Caco-2 (cell line): Measurements from ENCODE around the gene RSU1. TPM values are rescaled to one million over a fixed set of nuclear protein-coding genes. Genes with fewer than 3 reads are reported as not detected.

Experiments used
- BruUV-seq: library from RNA; stranded (reverse); fragments of 400-500 nt; replicated peaks from 2 replicates; lab custom pipeline; 2021; lab: Mats Ljungman, UMichigan
- CTCF ChIA-PET: fragments of 300-600 bp; sonication (Branson Sonifier 250); formaldehyde crosslinking; loops from one replicate; lab custom pipeline; 2022; ENCODE audit warnings: antibody characterized with exemption; lab: Charles Lee
- POLR2A ChIA-PET: fragments of 300-600 bp; sonication (Branson Sonifier 250); formaldehyde crosslinking; loops from one replicate; lab custom pipeline; 2022; ENCODE audit warnings: antibody characterized with exemption; lab: Charles Lee
- DNase-seq, 2 experiments: peaks; one replicate each; pipeline versions ENCODE4 v3.0.0 to v3.0.0-alpha.2; 2020 to 2022
- H3K27me3 ChIP-seq: replicated peaks from 2 replicates; pipeline ENCODE4 v1.6.0; 2011; ENCODE audit warnings: low read length; ENCODE audit not compliant: control insufficient read depth, insufficient read depth
- H3K36me3 ChIP-seq: 2 replicates; pipeline ENCODE4 v1.5.1; 2011; ENCODE audit warnings: low read length; ENCODE audit not compliant: control insufficient read depth, insufficient read depth
- H3K4me1 ChIP-seq: fragments of 250-450 bp; sonication (Bioruptor Pico); 2 replicates; pipeline ENCODE4 v1.5.1; 2020; ENCODE audit warnings: mild to moderate bottlenecking
- H3K4me3 ChIP-seq: 2 replicates; pipeline ENCODE4 v1.5.1; 2011; ENCODE audit warnings: low read depth, mild to moderate bottlenecking, control low read depth, low read length
- H3K9me3 ChIP-seq: fragments of 250-450 bp; sonication (Bioruptor Pico); 2 replicates; pipeline ENCODE4 v1.5.1; 2020; ENCODE audit warnings: mild to moderate bottlenecking, moderate library complexity
- H3K27ac Mint-ChIP-seq: one replicate; pipeline ENCODE4 v1.8.0; 2022; ENCODE audit warnings: mixed read lengths; ENCODE audit not compliant: unreplicated experiment
- H3K27me3 Mint-ChIP-seq: one replicate; pipeline ENCODE4 v1.8.0; 2022; ENCODE audit warnings: mixed read lengths; ENCODE audit not compliant: insufficient read depth, unreplicated experiment
- H3K36me3 Mint-ChIP-seq: one replicate; pipeline ENCODE4 v1.8.0; 2022; ENCODE audit warnings: mild to moderate bottlenecking, mixed read lengths; ENCODE audit not compliant: insufficient read depth, unreplicated experiment
- H3K4me1 Mint-ChIP-seq: one replicate; pipeline ENCODE4 v1.8.0; 2022; ENCODE audit warnings: low read depth, mixed read lengths; ENCODE audit not compliant: unreplicated experiment
- H3K4me3 Mint-ChIP-seq: one replicate; pipeline ENCODE4 v1.8.0; 2022; ENCODE audit warnings: mild to moderate bottlenecking, moderate library complexity, mixed read lengths; ENCODE audit not compliant: unreplicated experiment
- H3K9me3 Mint-ChIP-seq: one replicate; pipeline ENCODE4 v1.8.0; 2022; ENCODE audit warnings: mixed read lengths; ENCODE audit not compliant: unreplicated experiment
- intact Hi-C: fragments of 100-400 bp; cut with micrococcal nuclease; formaldehyde crosslinking; loops from one replicate; pipeline ENCODE4 v1.10.0; 2022; ENCODE audit not compliant: unreplicated experiment
- total RNA-seq: library from RNA; stranded (reverse); gene quantifications from 2 replicates; pipeline ENCODE4 v1.2.3, GENCODE V29; 2022
- TF ChIP-seq, protein P1 (sequence below), 2 experiments: fragments of 200-600 bp in 1 of 2; IDR thresholded peaks; 1 replicate in 1 of 2; 2 replicates in 1 of 2; pipeline versions ENCODE4 v1.5.1 to v1.8.0; 2011 to 2022; ENCODE audit warnings: antibody characterized with exemption in 1 of 2, control low read depth in 1 of 2, inconsistent platforms in 1 of 2, low read depth in 1 of 2, low read length in 1 of 2, mild to moderate bottlenecking in 1 of 2, moderate library complexity in 1 of 2; ENCODE audit not compliant: insufficient read depth in 1 of 2, severe bottlenecking in 1 of 2, unreplicated experiment in 1 of 2

RSU1 gene
- total RNA-seq, 1 experiment from 2014 or later = 62.0 TPM

DNA sequence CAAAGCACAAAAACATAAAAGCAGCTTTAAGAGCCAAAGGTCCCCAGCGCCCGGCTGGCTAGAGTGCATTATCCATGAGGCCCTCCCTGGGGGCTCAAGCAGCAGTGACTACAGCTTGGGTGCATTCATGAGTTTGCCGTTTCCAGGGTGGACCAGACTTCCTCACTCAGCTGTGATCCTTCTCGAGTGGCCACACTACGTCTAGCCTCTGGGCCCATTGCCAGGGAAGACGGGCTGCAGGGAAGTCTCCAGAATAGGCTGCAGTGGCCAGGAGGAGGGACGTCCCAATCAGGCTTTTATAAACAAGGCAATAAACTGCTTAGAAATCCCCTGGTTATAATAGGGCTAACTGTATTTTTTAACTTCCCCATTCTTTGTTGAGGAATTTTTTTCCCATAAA, 206.2 kb downstream of the RSU1 start:
- Mint-ChIP-seq H3K9me3 (peaks cover 16% of the 10 kb centered on the region), H3K36me3 (no peaks in the 10 kb centered on the region), H3K27ac (no peak overlapping the region), H3K4me1 (no peaks in the 10 kb centered on the region), H3K27me3 (no peaks in the 10 kb centered on the region), H3K4me3 (no peak overlapping the region)
- H3K36me3 ChIP-seq = no peaks in the 10 kb centered on the region
- CTCF ChIA-PET = no interaction called here
- no peak for DNase-seq
- no peaks in the 10 kb centered on the region for H3K27me3 ChIP-seq
- TF ChIP-seq, protein P1, sequence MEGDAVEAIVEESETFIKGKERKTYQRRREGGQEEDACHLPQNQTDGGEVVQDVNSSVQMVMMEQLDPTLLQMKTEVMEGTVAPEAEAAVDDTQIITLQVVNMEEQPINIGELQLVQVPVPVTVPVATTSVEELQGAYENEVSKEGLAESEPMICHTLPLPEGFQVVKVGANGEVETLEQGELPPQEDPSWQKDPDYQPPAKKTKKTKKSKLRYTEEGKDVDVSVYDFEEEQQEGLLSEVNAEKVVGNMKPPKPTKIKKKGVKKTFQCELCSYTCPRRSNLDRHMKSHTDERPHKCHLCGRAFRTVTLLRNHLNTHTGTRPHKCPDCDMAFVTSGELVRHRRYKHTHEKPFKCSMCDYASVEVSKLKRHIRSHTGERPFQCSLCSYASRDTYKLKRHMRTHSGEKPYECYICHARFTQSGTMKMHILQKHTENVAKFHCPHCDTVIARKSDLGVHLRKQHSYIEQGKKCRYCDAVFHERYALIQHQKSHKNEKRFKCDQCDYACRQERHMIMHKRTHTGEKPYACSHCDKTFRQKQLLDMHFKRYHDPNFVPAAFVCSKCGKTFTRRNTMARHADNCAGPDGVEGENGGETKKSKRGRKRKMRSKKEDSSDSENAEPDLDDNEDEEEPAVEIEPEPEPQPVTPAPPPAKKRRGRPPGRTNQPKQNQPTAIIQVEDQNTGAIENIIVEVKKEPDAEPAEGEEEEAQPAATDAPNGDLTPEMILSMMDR (IDR thresholded peaks at IDR 0.05; ENCODE audit: insufficient read depth in 1 of 2, low read depth in 1 of 2, low read length in 1 of 2, severe bottlenecking in 1 of 2, unreplicated experiment in 1 of 2) = no peak
- POLR2A ChIA-PET = no interaction called here
- no peak overlapping the region for H3K4me3 ChIP-seq
- BruUV-seq = no TSS peak
- H3K9me3 ChIP-seq = no peaks in the 10 kb centered on the region
- intact Hi-C loops = no loop called here
- H3K4me1 ChIP-seq = no peaks in the 10 kb centered on the region

DNA sequence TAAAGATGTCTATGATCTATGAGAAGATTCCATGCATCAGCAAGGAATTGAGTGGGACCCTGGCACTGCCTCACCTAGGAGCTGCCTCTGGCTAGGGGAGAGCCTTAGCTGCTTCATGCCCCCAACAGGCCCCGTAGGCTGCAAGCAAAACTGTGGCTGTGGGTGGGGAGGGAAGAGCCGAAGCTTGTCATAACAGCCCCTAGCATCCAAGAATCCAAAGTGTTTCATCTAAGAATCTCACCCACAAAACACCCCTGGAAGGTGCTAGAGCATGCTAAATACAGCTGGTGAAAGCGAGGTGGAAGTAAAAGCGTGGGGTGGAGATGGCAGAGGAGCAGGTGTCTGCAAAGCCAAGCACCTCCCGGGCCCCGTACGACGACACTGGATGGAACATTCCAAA, 208.0 kb downstream of the RSU1 start:
- Histone ChIP-seq H3K27me3 (no peaks in the 10 kb centered on the region), H3K36me3 (no peaks in the 10 kb centered on the region), H3K4me3 (no peak overlapping the region), H3K9me3 (no peaks in the 10 kb centered on the region), H3K4me1 (no peaks in the 10 kb centered on the region)
- POLR2A ChIA-PET = no interaction called here
- Mint-ChIP-seq H3K4me3 (no peak overlapping the region), H3K27me3 (no peaks in the 10 kb centered on the region), H3K27ac (no peak overlapping the region), H3K9me3 (no peaks in the 10 kb centered on the region), H3K36me3 (no peaks in the 10 kb centered on the region), H3K4me1 (no peaks in the 10 kb centered on the region)
- no peak for DNase-seq
- no TSS peak for BruUV-seq
- TF ChIP-seq, protein P1 (IDR thresholded peaks at IDR 0.05; ENCODE audit: insufficient read depth in 1 of 2, low read depth in 1 of 2, low read length in 1 of 2, severe bottlenecking in 1 of 2, unreplicated experiment in 1 of 2) = no peak
- intact Hi-C loops = loop anchor here (10.0 kb wide), 1 partner anchor 166 kb away; no protein-coding TSS in a partner anchor
- CTCF ChIA-PET = no interaction called here

DNA sequence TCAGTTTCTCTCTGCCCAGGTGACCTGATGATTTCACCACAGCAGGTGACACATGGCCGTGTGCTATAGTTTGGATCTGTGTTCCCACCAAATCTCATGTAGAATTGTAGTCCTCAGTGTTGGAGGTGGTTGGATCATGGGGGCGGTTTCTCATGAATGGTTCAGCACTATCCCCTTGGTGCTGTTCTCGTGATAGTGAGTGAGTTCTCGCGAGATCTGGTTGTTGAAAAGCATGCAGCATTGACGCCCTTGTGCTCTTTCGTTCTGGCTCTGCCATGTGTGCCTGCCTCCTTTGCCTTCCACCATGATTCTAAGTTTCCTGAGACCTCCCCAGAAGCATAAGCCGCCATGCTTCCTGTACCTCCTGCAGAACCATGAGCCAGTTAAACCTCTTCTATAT, 210.3 kb downstream of the RSU1 start:
- no peaks in the 10 kb centered on the region for H3K9me3 Mint-ChIP-seq
- H3K27ac Mint-ChIP-seq = no peak overlapping the region
- peaks cover 9% of the 10 kb centered on the region for H3K4me1 Mint-ChIP-seq
- Histone ChIP-seq H3K36me3 (no peaks in the 10 kb centered on the region), H3K4me3 (no peak overlapping the region), H3K27me3 (no peaks in the 10 kb centered on the region), H3K4me1 (peaks cover 9% of the 10 kb centered on the region), H3K9me3 (no peaks in the 10 kb centered on the region)
- intact Hi-C loops = loop anchor here (10.0 kb wide), 1 partner anchor 168 kb away; no protein-coding TSS in a partner anchor
- no peaks in the 10 kb centered on the region for H3K36me3 Mint-ChIP-seq
- TF ChIP-seq, protein P1 (IDR thresholded peaks at IDR 0.05; ENCODE audit: insufficient read depth in 1 of 2, low read depth in 1 of 2, low read length in 1 of 2, severe bottlenecking in 1 of 2, unreplicated experiment in 1 of 2) = no peak
- DNase-seq = no peak
- H3K4me3 Mint-ChIP-seq = no peak overlapping the region
- ChIA-PET POLR2A (no interaction called here), CTCF (no interaction called here)
- no TSS peak for BruUV-seq
- H3K27me3 Mint-ChIP-seq = no peaks in the 10 kb centered on the region
